ENCODE data around the gene XPA. TPM values are rescaled to one million over a fixed set of nuclear protein-coding genes. Genes with fewer than 3 reads are reported as not detected.

Gene XPA
- polyA plus RNA-seq, 4 donors = 34.4 to 39.9 (median 38.9) TPM

Other genes with a start within 250 kb of the XPA start
- 1 to 10 TPM; 1.6 to 10.0 (median 2.4) TPM for gene TMOD1, start 195.7 kb downstream of the XPA start, polyA plus RNA-seq (ENCODE audit: insufficient read length in 4 of 4)
- 10 to 100 TPM; 27.6 to 40.9 (median 34.1) TPM for gene TSTD2, start 64.0 kb downstream of the XPA start, polyA plus RNA-seq (ENCODE audit: insufficient read length in 4 of 4)
- gene NCBP1, start 63.5 kb downstream of the XPA start, polyA plus RNA-seq (ENCODE audit: insufficient read length in 4 of 4) = 10 to 100 TPM; 40.0 to 56.1 (median 46.5) TPM
- gene FOXE1, start 155.9 kb upstream of the XPA start, polyA plus RNA-seq (ENCODE audit: insufficient read length in 4 of 4) = not detected
- 10 to 100 TPM; 12.7 to 24.7 (median 19.7) TPM for gene TRMO, start 225.2 kb upstream of the XPA start, polyA plus RNA-seq (ENCODE audit: insufficient read length in 4 of 4)
- gene HEMGN, start 240.8 kb upstream of the XPA start, polyA plus RNA-seq (ENCODE audit: insufficient read length in 4 of 4) = 10 to 100 TPM in 1 of 4 donors, 1 to 10 TPM in 3; 2.3 to 33.1 (median 2.9) TPM

Measured in left renal pelvis (tissue), 4 donors.